K562 (cell line): ENCODE data around the gene C1orf74. TPM values are rescaled to one million over a fixed set of nuclear protein-coding genes. Genes with fewer than 3 reads are reported as not detected.

ENCODE experiments used
- BDP1 ChIP-seq: IDR thresholded peaks from 3 replicates; pipeline ENCODE4 v1.6.1; 2011; ENCODE audit not compliant: insufficient read length, insufficient read depth
- CEBPG ChIP-seq, 3 experiments: fragments of 200-800 bp in 1 of 3; sonication (Bioruptor generic) in 1 of 3; sonication (generic) in 1 of 3; formaldehyde crosslinking in 1 of 3; IDR thresholded peaks in 2 of 3; conservative IDR thresholded peaks in 1 of 3; 2 replicates each; pipeline versions ENCODE4 v1.6.1 to v1.8.0; 2016 to 2022; ENCODE audit warnings: missing compliant biosample characterization in 2 of 3, missing genetic modification characterization in 2 of 3, mild to moderate bottlenecking in 1 of 3, missing genetic modification reagents in 1 of 3
- CEBPZ ChIP-seq: fragments of 150-350 bp; IDR thresholded peaks from 2 replicates; pipeline ENCODE4 v1.6.1; 2014; ENCODE audit warnings: low read depth, mild to moderate bottlenecking, low read length, borderline replicate concordance
- DPF2 ChIP-seq: fragments of 450-650 bp; IDR thresholded peaks from 2 replicates; pipeline ENCODE4 v1.6.1; 2016
- HMG20A ChIP-seq: fragments of 450-650 bp; formaldehyde crosslinking; conservative IDR thresholded peaks from 2 replicates; pipeline ENCODE4 v1.4.0; 2020; ENCODE audit warnings: mild to moderate bottlenecking, mixed read lengths
- HMGN3 ChIP-seq: IDR thresholded peaks from 2 replicates; pipeline ENCODE4 v1.6.1; 2011; ENCODE audit warnings: borderline replicate concordance, low read depth, mild to moderate bottlenecking, mixed read lengths, low read length; ENCODE audit not compliant: insufficient read length; ENCODE audit errors: extremely low read depth
- PHF21A ChIP-seq: fragments of 450-650 bp; IDR thresholded peaks from 2 replicates; pipeline ENCODE4 v1.6.1; 2017; ENCODE audit warnings: low read depth, borderline replicate concordance
- PHF8 ChIP-seq: fragments of 200-600 bp; sonication (generic); IDR thresholded peaks from 2 replicates; pipeline ENCODE4 v1.6.1; 2012; ENCODE audit warnings: mixed run types, mild to moderate bottlenecking, inconsistent platforms, low read length, moderate library complexity, borderline replicate concordance
- POLR2B ChIP-seq: fragments of 450-650 bp; IDR thresholded peaks from 2 replicates; pipeline ENCODE4 v1.6.1; 2018; ENCODE audit warnings: low read depth; ENCODE audit not compliant: partially characterized antibody
- RAD21 ChIP-seq, 2 experiments: fragments of 250-450 bp in 1 of 2; fragments of 450-650 bp in 1 of 2; sonication (Bioruptor Pico) in 1 of 2; formaldehyde crosslinking in 1 of 2; IDR thresholded peaks in 1 of 2; conservative IDR thresholded peaks in 1 of 2; 2 replicates each; pipeline versions ENCODE4 v1.4.0 to v1.8.0; 2020 to 2022; ENCODE audit warnings: mild to moderate bottlenecking in 2 of 2, moderate library complexity in 1 of 2
- RBM25 ChIP-seq: fragments of 200-400 bp; formaldehyde crosslinking; IDR thresholded peaks from 2 replicates; pipeline ENCODE4 v1.6.1; 2018; ENCODE audit warnings: low read length, low read depth, moderate library complexity; ENCODE audit not compliant: severe bottlenecking
- SMAD4 ChIP-seq: fragments of 250-450 bp; sonication (Bioruptor Pico); conservative IDR thresholded peaks from 2 replicates; pipeline ENCODE4 v1.8.0; 2021; ENCODE audit warnings: inconsistent platforms, mild to moderate bottlenecking, moderate library complexity
- ZBTB7A ChIP-seq: IDR thresholded peaks from 2 replicates; pipeline ENCODE4 v1.6.1; 2011; ENCODE audit warnings: low read depth, mild to moderate bottlenecking, low read length, moderate library complexity, borderline replicate concordance; ENCODE audit not compliant: control insufficient read depth
- ZFX ChIP-seq: sonication (generic); formaldehyde crosslinking; IDR thresholded peaks from 2 replicates; pipeline ENCODE4 v1.8.0; 2022; ENCODE audit warnings: mild to moderate bottlenecking, missing genetic modification reagents, moderate library complexity
- ZKSCAN8 ChIP-seq: fragments of 200-800 bp; sonication (Bioruptor generic); IDR thresholded peaks from 2 replicates; pipeline ENCODE4 v1.6.1; 2016; ENCODE audit warnings: missing genetic modification characterization, missing compliant biosample characterization
- ZNF212 ChIP-seq: fragments of 450-650 bp; formaldehyde crosslinking; IDR thresholded peaks from 2 replicates; pipeline ENCODE4 v1.4.0; 2020; ENCODE audit warnings: mild to moderate bottlenecking
- ZNF512 ChIP-seq: IDR thresholded peaks from 2 replicates; pipeline ENCODE4 v1.6.1; 2016; ENCODE audit warnings: missing genetic modification characterization, missing compliant biosample characterization
- ZNF589 ChIP-seq: fragments of 200-800 bp; sonication (Bioruptor generic); IDR thresholded peaks from 2 replicates; pipeline ENCODE4 v1.6.1; 2016; ENCODE audit warnings: low read depth, missing genetic modification characterization, missing compliant biosample characterization
- polyA plus RNA-seq, 8 experiments: library from polyadenylated mRNA; depleted of rRNA in 4 of 8; stranded (reverse) in 5 of 8; unstranded in 3 of 8; fragments of >200 nt; fragmentation: Nextera tagmentation in 2 of 8; fragmentation: Illumina TruSeq in 1 of 8; extraction: Ambion mirVana in 2 of 8; extraction: Trizol in 1 of 8; gene quantifications; 2 replicates each; pipeline versions ENCODE4 v1.2.1 to v1.2.3, GENCODE V29; 2011 to 2014; ENCODE audit warnings: inconsistent platforms in 1 of 8, missing spikeins in 1 of 8
- total RNA-seq, 7 experiments: library from RNA; depleted of rRNA in 6 of 7; stranded (reverse); fragments of >200 nt in 6 of 7; fragmentation: Illumina TruSeq in 2 of 7; extraction: Trizol in 2 of 7; gene quantifications; 2 replicates each; pipeline versions ENCODE4 v1.2.1 to v1.2.3, GENCODE V29; 2011 to 2021; ENCODE audit warnings: low replicate concordance in 1 of 7

The C1orf74 gene
- total and polyA plus RNA-seq, 9 of the 15 experiments (the other 6 are each of a cell fraction or from before 2014, with no cell fraction given): 4.0 to 7.6 (median 5.7) TPM

- TF ChIP-seq POLR2B: peak; percentile 66
- TF ChIP-seq CEBPZ: no peak
- peak; percentile 77; the same call in 1 of the 2 replicates for TF ChIP-seq PHF21A
- peak; percentile 67; the same call in 1 of the 2 replicates for TF ChIP-seq ZBTB7A
- peak; percentile 78; the same call in 1 of the 2 replicates for TF ChIP-seq PHF8
- TF ChIP-seq RAD21 (CRISPR knock-in tag; conservative IDR thresholded peaks at IDR 0.05 in 1 of 2, IDR thresholded peaks at IDR 0.05 in 1 of 2): no peak
- TF ChIP-seq BDP1: no peak
- TF ChIP-seq ZNF589 (CRISPR knock-in tag): no peak
- no peak for TF ChIP-seq SMAD4 (CRISPR knock-in tag)
- TF ChIP-seq HMGN3: peak; percentile 92
- TF ChIP-seq ZNF512 (tag): peak; percentile 85
- peak; percentile 60 for TF ChIP-seq DPF2
- TF ChIP-seq RBM25: no peak
- TF ChIP-seq ZNF212 (CRISPR knock-in tag): no peak
- peak; percentile 93 for TF ChIP-seq ZFX (CRISPR knock-in tag)
- TF ChIP-seq HMG20A (CRISPR knock-in tag): no peak
- no peak for TF ChIP-seq ZKSCAN8 (CRISPR knock-in tag)
- TF ChIP-seq CEBPG (CRISPR knock-in tag; IDR thresholded peaks at IDR 0.05): no peak
- no peak for TF ChIP-seq CEBPG (tag; conservative IDR thresholded peaks at IDR 0.05 in 1 of 2, IDR thresholded peaks at IDR 0.05 in 1 of 2)
Observed at GRCh38 chr1:209805875-209806760, 21.8 kb upstream of the C1orf74 start, which contains the start of gene IRF6 (continued).
